SHP77 (cell line): Measurements from ENCODE around the gene PPP4C.
A peak's percentile ranks its signal among the peaks of the same experiment; 100 is the strongest.

Experiments
- DNase-seq, 2 experiments: peaks; one replicate each; lab custom pipeline; 2025; lab: John Stamatoyannopoulos, UW

The PPP4C gene

DNA sequence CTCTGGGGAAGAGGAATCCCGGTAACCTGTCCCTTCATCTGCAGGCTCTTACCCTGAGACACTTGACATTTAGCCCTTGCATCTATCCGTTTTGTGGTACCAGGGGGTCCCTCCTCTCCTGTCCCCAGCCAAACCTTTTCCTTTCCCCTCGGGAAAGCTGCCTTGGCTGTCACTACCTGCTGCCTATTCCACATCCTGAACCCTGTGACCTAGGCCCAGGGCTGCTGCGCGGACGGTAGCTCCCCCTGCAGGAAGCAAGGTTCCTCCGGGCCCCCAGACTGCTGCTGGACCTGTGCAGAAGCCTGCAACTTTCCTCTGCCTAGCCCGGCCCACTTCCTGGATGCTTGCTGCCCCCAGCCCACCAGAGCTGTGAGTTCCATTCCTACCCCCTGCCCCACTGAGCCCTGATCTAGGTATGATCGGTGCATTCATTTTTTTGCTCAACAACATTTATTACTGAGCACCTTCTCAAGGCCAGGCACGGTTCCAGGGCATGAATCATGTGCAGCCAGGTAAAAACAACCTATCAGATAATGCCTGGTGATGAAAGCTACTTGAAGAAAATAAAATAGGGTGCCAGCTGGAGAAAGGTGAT is 20.7 kb upstream of the PPP4C start:
- peak in 1 of 2 experiments; percentile 52 for DNase-seq

- DNase-seq: no peak
Measured at GRCh38 chr16:30060346-30060745, 15.4 kb upstream of the PPP4C start.

DNA sequence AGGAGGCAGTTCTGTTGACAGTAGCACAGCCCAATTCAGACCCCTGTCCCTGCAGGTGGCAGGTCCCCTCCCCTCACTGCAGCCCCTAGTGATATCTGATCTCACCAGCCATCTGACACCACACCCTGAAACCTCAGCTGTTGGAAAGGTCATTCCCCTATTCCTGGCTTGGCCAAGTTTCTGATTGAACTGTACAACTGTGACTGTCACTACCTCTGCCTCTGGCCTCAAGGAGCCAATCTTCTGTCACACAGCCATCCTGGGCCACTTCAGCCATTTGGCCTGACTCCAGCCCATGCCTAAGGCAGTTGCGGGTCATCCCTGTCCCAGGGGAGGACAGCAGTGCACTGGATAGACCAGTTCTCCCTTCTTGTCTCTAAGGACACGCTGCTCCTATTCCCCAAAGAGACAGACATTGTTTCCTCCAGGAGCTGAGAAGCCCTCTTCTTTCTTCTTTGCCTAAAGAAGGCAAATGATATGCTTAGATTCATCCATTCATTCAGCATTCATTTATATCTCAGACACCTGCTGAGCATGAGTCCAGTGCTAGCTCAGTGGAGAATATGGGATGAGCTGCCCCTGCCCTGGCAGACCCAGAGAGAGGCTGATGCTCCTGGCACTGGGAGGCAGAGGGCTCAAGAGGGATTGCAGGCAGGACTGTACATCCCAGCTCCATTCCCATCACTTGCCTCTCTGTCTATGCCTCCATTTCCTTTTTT is 14.8 kb upstream of the PPP4C start:
- DNase-seq: no peak

- no peak for DNase-seq
Measured at GRCh38 chr16:30063278-30063892, 12.4 kb upstream of the PPP4C start.

DNA sequence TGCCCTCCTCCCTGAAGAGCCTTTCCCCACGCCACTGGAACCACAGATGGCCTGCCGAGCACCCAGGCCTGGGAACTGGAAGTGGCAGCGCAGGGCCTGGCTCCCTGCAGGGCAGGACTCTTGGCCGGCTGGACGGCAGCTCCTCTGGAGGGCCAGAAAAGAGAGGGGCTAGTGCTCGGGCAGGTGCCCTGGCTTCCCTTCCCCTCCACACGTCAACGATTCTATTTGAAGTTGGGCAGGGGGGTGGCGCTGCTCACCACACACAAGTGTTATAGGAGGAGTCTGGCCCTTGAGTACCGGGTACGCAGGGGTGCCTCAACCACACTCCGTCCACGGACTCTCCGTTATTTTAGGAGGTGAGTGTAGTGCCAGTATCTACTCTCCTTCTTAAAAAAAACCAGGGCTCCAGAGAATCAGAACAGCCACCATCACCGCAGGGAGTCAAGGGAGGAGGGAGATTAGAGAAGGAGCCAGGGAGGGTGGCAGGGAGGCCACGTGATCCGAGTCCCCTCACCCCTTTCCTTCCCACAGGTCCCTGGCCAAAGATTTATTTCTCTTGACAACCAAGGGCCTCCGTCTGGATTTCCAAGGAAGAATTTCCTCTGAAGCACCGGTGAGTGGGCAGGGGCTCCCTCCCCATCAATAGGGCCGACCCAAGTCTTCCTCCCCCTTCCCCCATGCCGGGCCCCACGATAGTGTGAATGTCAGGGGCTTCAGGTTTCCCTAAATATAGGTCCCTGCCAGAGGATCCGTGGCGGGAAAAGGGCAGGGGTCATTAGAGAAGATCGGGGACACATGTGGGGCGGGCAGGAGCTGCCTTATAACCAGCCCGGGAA is 11.7 kb upstream of the PPP4C start:
- peak; percentile 85 to 95 for DNase-seq

DNA sequence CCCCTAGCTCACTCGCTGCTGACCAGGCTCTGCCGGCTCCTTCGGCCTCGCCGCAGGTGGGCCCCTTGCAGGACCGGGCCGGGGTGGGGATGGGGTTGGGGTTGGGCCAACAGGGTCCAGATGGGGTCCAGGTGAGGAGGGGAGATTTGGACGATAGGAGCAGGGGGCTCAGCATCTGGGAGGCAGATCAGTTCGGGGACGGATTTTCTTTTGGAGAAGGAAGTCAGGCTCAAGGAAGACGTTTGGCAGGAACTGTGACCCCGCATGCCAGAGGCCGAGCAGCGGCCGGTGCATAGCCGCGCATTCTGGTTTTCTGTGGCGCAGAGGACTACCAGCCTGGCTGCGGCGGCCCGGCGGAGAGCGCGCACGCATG is 11.1 kb upstream of the PPP4C start:
- DNase-seq: no peak

DNA sequence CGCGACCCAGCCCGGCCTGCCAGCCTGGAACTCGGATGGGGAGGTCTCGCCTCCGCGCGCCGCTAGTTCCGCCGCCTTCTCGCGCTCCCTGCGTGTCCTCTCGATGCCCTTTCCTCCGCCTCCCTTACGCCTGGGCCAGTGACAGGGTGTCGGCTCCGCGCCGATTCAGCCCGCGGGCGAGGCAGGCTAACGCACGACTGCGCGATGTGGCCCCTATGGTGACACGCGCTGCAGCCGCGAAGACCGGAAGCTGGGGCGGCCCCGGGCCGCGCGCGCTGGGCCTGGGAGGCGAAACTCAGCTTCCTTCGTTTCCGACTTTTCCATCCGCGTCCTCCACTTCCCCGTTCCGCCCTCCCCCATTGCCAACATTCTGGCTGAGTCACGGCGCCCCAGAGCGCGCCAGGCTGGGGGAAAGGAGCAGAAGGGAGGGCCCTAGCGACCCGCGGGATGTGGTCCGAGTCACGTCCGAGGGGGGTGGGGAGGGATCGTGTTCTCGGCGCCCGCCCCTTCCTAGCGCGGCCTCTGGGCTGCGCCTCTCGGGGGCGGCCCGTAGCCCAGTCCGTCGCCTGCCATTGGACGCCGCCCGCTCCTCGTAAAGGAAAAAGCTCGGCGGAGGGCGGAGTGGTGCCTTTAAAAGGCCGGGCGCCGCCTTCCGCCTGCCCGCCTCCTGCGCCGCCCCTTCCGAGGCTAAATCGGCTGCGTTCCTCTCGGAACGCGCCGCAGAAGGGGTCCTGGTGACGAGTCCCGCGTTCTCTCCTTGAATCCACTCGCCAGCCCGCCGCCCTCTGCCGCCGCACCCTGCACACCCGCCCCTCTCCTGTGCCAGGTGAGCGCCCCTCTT is 10.5 kb upstream of the PPP4C start, which contains the start of gene ALDOA:
ALDOA (plus strand) TSS at position 659 of the 841 bp plus-strand sequence. CDS start 1,138 bp downstream, outside the sequence.
- DNase-seq: peak; percentile 97 to 98

DNA sequence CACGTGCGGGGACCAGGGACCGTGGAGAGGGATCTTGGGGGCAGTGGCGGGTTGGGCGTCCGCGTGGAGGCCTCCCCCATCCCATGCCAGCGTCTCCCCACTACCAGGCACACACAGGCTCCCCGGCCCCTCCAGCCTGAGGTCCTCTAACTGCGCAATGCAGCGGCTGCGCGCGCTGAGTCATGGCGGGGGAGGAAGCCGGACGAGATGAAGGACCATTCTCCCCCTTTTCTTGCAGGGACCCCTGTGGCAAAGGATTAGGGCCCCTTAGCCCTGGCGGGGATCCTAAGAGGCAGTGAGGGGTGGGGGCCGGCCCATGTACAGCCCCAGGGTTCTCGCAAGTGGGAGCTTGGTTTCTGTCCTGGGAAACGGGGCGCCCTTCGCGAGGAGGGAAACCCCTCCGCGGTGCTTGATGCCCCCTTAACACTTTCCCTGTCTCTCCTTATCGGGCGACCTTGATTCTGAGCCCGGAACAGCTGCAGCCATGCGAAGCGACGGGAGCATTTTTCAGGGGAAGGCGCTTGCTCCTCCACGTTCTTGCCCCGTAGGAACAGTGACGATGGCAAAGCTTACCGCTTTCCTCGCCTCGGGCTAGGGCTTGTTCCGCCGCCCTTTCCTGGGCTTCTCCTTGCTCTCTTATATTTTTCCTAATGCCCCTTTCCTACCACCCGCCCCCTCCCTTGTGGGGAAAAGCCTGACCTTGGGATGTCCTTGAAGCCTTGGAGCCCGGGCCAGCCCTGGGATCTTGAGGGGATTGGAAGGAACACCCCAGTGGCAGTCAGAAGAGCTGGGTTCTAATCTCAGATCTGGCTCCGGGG is 9.6 kb upstream of the PPP4C start:
- DNase-seq: no peak

DNA sequence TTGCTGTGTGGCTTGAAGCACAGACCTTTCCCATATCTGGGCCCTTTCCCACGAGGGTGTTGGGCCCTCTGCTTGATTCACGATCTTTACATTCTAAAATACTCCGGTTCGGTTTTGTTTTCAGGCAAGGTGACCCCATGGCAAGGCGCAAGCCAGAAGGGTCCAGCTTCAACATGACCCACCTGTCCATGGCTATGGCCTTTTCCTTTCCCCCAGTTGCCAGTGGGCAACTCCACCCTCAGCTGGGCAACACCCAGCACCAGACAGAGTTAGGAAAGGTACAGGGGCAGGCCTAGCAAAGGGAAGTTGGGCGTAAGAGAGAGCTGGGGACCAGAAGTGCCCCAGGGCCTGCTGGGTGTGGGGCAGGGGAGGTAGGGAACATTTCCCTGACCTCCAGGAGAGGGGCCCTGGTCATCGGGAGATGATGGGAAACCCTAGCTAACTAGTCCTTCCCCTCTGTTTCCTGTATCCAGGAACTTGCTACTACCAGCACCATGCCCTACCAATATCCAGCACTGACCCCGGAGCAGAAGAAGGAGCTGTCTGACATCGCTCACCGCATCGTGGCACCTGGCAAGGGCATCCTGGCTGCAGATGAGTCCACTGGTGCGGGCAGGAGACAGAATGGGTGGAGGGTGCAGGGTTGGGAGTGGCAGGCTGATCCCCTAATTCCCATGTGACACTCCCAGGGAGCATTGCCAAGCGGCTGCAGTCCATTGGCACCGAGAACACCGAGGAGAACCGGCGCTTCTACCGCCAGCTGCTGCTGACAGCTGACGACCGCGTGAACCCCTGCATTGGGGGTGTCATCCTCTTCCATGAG is 8.8 kb upstream of the PPP4C start:
- no peak for DNase-seq

GRCh38 chr16:30067584-30067916 is 8.2 kb upstream of the PPP4C start:
- DNase-seq: no peak

- DNase-seq: no peak
Measured at GRCh38 chr16:30068333-30068732, 7.5 kb upstream of the PPP4C start.

- DNase-seq: no peak
Measured at GRCh38 chr16:30068750-30069610, 6.8 kb upstream of the PPP4C start.

DNA sequence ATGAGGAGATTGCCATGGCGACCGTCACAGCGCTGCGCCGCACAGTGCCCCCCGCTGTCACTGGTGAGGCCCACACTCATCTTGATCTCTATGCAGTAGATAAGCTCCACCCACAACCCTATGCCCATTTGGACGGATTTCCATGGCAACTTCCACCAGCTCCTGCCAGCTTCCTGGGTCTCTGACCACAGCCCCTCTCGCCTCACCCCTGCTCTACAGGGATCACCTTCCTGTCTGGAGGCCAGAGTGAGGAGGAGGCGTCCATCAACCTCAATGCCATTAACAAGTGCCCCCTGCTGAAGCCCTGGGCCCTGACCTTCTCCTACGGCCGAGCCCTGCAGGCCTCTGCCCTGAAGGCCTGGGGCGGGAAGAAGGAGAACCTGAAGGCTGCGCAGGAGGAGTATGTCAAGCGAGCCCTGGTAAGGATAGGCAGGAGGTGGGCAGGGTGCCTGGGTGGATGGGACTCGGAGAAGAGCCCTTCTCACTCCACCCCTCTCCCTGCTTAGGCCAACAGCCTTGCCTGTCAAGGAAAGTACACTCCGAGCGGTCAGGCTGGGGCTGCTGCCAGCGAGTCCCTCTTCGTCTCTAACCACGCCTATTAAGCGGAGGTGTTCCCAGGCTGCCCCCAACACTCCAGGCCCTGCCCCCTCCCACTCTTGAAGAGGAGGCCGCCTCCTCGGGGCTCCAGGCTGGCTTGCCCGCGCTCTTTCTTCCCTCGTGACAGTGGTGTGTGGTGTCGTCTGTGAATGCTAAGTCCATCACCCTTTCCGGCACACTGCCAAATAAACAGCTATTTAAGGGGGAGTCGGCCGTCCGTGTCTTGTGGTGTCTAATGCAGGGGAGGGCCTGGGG is 6.0 kb upstream of the PPP4C start:
- DNase-seq: no peak

- no peak for DNase-seq
Measured at GRCh38 chr16:30070490-30070889, 5.3 kb upstream of the PPP4C start.

DNA sequence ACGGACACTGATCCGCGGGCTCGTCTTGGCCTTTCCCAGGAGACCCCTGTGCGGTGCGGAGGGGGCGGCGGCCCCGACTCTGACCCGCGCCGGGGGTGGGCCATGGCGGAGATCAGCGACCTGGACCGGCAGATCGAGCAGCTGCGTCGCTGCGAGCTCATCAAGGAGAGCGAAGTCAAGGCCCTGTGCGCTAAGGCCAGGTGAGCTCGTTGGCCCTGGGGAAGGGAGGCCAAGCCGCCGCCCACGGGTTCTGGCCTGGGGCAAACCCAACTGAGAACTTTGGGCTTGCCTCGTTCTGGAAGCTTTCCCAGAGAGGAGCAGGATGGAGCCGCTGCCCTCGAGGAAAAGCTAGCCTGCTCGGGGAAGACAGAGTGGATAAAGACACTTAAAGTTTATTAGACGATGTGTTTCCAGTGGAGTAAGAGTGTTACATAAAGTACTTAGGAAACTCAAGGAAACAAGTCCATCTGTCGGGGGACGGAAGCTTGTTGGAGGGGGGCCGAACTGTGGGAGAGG is 540 bp downstream of the PPP4C start:
- no peak for DNase-seq

GRCh38 chr16:30077656-30078055 is 1.9 kb downstream of the PPP4C start:
- DNase-seq: no peak

DNA sequence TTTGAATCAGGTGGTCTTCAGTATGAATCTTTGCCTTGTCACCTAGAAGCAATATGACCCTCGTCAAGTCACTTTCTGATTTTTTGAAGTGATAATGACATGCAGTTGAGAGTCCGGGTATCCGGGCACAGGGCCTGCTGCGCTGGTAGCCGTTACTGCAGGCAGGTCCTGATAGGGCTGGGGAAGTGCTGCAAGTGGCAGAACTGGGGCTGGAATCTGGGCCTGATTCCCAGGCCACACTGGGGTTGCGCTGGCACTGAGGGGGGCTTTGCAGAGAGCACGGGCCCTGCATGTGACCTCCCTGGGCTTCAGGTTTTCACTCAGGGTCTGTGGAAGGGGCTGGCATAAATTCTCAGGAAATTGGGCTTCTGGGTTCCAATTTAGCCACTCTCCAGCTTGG is 3.0 kb downstream of the PPP4C start:
- DNase-seq: no peak

GRCh38 chr16:30079480-30079879 is 3.7 kb downstream of the PPP4C start:
- DNase-seq: no peak
